WTC11 (cell line): ENCODE results near the gene NEU2. TPM values are rescaled to one million over a fixed set of nuclear protein-coding genes. Genes with fewer than 3 reads are reported as not detected.

Experiments used
- ATAC-seq: fragments of 200-7000 bp; cut with Tn5 transposase; 2 replicates; pipeline ENCODE4 v1.10.0; 2021; ENCODE audit warnings: mild to moderate bottlenecking, moderate library complexity
- CTCF ChIA-PET: fragments of 300-600 bp; sonication (Branson Sonifier 250); formaldehyde crosslinking; loops from one replicate; lab custom pipeline; 2021; ENCODE audit warnings: antibody characterized with exemption; lab: Charles Lee
- POLR2A ChIA-PET: fragments of 350-600 bp; sonication (Branson Sonifier 250); formaldehyde crosslinking; loops from one replicate; lab custom pipeline; 2021; ENCODE audit warnings: antibody characterized with exemption; lab: Charles Lee
- DNase-seq: peaks from one replicate; pipeline ENCODE4 v3.0.0; 2021; ENCODE audit warnings: low spot score
- H3K27ac Mint-ChIP-seq: 2 replicates; pipeline ENCODE4 v1.8.0; 2021; ENCODE audit warnings: mixed read lengths
- H3K27me3 Mint-ChIP-seq: 2 replicates; pipeline ENCODE4 v1.8.0; 2021; ENCODE audit warnings: low read depth, mild to moderate bottlenecking, moderate library complexity, mixed read lengths
- H3K36me3 Mint-ChIP-seq: 2 replicates; pipeline ENCODE4 v1.8.0; 2021; ENCODE audit warnings: mixed read lengths
- H3K4me1 Mint-ChIP-seq: 2 replicates; pipeline ENCODE4 v1.8.0; 2022; ENCODE audit warnings: mixed read lengths
- H3K4me3 Mint-ChIP-seq: 2 replicates; pipeline ENCODE4 v1.8.0; 2021; ENCODE audit warnings: mild to moderate bottlenecking, moderate library complexity, mixed read lengths
- H3K9me3 Mint-ChIP-seq: 2 replicates; pipeline ENCODE4 v1.8.0; 2021; ENCODE audit warnings: mixed read lengths
- CREB1 ChIP-seq: sonication (generic); formaldehyde crosslinking; IDR thresholded peaks from 2 replicates; pipeline ENCODE4 v1.8.0; 2023; ENCODE audit warnings: mild to moderate bottlenecking, missing genetic modification reagents
- NFE2L1 ChIP-seq: sonication (generic); formaldehyde crosslinking; IDR thresholded peaks from 2 replicates; pipeline ENCODE4 v1.8.1; 2023; ENCODE audit warnings: missing genetic modification reagents
- NFYB ChIP-seq: sonication (generic); formaldehyde crosslinking; conservative IDR thresholded peaks from 2 replicates; pipeline ENCODE4 v1.8.0; 2022; ENCODE audit warnings: low read depth, missing genetic modification reagents
- NR1H2 ChIP-seq: sonication (generic); formaldehyde crosslinking; IDR thresholded peaks from 2 replicates; pipeline ENCODE4 v1.9.0; 2021; ENCODE audit warnings: mild to moderate bottlenecking, moderate library complexity, missing genetic modification reagents
- NR3C1 ChIP-seq: sonication (generic); formaldehyde crosslinking; conservative IDR thresholded peaks from 2 replicates; pipeline ENCODE4 v1.8.1; 2023; ENCODE audit warnings: low read depth, mild to moderate bottlenecking, missing genetic modification reagents
- SMAD4 ChIP-seq: sonication (generic); formaldehyde crosslinking; IDR thresholded peaks from 2 replicates; pipeline ENCODE4 v1.8.0; 2022; ENCODE audit warnings: mild to moderate bottlenecking, missing genetic modification reagents
- USF2 ChIP-seq: sonication (generic); formaldehyde crosslinking; IDR thresholded peaks from 2 replicates; pipeline ENCODE4 v1.8.1; 2023; ENCODE audit warnings: mild to moderate bottlenecking, missing genetic modification reagents, moderate library complexity
- ZNF121 ChIP-seq: sonication (generic); formaldehyde crosslinking; IDR thresholded peaks from 2 replicates; pipeline ENCODE4 v1.8.0; 2023; ENCODE audit warnings: missing genetic modification reagents
- ZNF138 ChIP-seq: sonication (generic); formaldehyde crosslinking; conservative IDR thresholded peaks from 2 replicates; pipeline ENCODE4 v1.8.1; 2022; ENCODE audit warnings: mild to moderate bottlenecking, moderate library complexity, missing genetic modification reagents
- ZNF219 ChIP-seq: sonication (generic); formaldehyde crosslinking; IDR thresholded peaks from 2 replicates; pipeline ENCODE4 v1.8.0; 2023; ENCODE audit warnings: missing genetic modification reagents, mild to moderate bottlenecking, borderline replicate concordance
- total RNA-seq: library from RNA; stranded (reverse); gene quantifications from 3 replicates; pipeline ENCODE4 v1.2.3, GENCODE V29; 2021
- TF ChIP-seq, protein P1 (sequence below): sonication (generic); formaldehyde crosslinking; IDR thresholded peaks from 2 replicates; pipeline ENCODE4 v1.8.1; 2023; ENCODE audit warnings: mild to moderate bottlenecking, moderate library complexity, missing genetic modification reagents
- TF ChIP-seq, protein P2 (sequence below): fragments of 250-450 bp; sonication (Bioruptor Pico); IDR thresholded peaks from 2 replicates; pipeline ENCODE4 v2.1.2; 2022; ENCODE audit warnings: mild to moderate bottlenecking, moderate library complexity
- TF ChIP-seq, protein P3 (sequence below): sonication (generic); formaldehyde crosslinking; IDR thresholded peaks from 2 replicates; pipeline ENCODE4 v1.8.0; 2023; ENCODE audit warnings: missing genetic modification reagents
- TF ChIP-seq, protein P4 (sequence below): sonication (generic); formaldehyde crosslinking; IDR thresholded peaks from 2 replicates; pipeline ENCODE4 v1.8.0; 2023; ENCODE audit warnings: missing genetic modification reagents, mild to moderate bottlenecking, borderline replicate concordance
- TF ChIP-seq, protein P5 (sequence below): sonication (generic); formaldehyde crosslinking; IDR thresholded peaks from 2 replicates; pipeline ENCODE4 v1.8.1; 2023; ENCODE audit warnings: mild to moderate bottlenecking, missing genetic modification reagents
- TF ChIP-seq, protein P6 (sequence below): sonication (generic); formaldehyde crosslinking; IDR thresholded peaks from 2 replicates; pipeline ENCODE4 v1.8.1; 2022; ENCODE audit warnings: low read depth, mild to moderate bottlenecking, moderate library complexity, missing genetic modification reagents, borderline replicate concordance
- TF ChIP-seq, protein P7 (sequence below): sonication (generic); formaldehyde crosslinking; IDR thresholded peaks from 2 replicates; pipeline ENCODE4 v1.8.1; 2023; ENCODE audit warnings: mild to moderate bottlenecking, missing genetic modification reagents
- TF ChIP-seq, protein P8 (sequence below): sonication (generic); formaldehyde crosslinking; IDR thresholded peaks from 2 replicates; pipeline ENCODE4 v1.8.1; 2022; ENCODE audit warnings: low read depth, missing genetic modification reagents, borderline replicate concordance
- TF ChIP-seq, protein P9 (sequence below): sonication (generic); formaldehyde crosslinking; IDR thresholded peaks from 2 replicates; pipeline ENCODE4 v1.8.0; 2022; ENCODE audit warnings: mild to moderate bottlenecking, missing genetic modification reagents

The NEU2 gene
- total RNA-seq, 1 experiment from 2014 or later, result not detected

- no peaks in the 10 kb centered on the region for H3K9me3 Mint-ChIP-seq
- H3K4me1 Mint-ChIP-seq, result peaks cover 16% of the 10 kb centered on the region
- ATAC-seq (no peak), DNase-seq (no peak)
- POLR2A ChIA-PET, result no interaction called here
- H3K27me3 Mint-ChIP-seq, result no peaks in the 10 kb centered on the region
- TF ChIP-seq, protein P1, sequence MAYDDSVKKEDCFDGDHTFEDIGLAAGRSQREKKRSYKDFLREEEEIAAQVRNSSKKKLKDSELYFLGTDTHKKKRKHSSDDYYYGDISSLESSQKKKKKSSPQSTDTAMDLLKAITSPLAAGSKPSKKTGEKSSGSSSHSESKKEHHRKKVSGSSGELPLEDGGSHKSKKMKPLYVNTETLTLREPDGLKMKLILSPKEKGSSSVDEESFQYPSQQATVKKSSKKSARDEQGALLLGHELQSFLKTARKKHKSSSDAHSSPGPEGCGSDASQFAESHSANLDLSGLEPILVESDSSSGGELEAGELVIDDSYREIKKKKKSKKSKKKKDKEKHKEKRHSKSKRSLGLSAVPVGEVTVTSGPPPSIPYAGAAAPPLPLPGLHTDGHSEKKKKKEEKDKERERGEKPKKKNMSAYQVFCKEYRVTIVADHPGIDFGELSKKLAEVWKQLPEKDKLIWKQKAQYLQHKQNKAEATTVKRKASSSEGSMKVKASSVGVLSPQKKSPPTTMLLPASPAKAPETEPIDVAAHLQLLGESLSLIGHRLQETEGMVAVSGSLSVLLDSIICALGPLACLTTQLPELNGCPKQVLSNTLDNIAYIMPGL, result no peak
- TF ChIP-seq, protein P2, sequence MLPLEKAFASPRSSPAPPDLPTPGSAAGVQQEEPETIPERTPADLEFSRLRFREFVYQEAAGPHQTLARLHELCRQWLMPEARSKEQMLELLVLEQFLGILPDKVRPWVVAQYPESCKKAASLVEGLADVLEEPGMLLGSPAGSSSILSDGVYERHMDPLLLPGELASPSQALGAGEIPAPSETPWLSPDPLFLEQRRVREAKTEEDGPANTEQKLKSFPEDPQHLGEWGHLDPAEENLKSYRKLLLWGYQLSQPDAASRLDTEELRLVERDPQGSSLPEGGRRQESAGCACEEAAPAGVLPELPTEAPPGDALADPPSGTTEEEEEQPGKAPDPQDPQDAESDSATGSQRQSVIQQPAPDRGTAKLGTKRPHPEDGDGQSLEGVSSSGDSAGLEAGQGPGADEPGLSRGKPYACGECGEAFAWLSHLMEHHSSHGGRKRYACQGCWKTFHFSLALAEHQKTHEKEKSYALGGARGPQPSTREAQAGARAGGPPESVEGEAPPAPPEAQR, result no peak
- TF ChIP-seq, protein P3, sequence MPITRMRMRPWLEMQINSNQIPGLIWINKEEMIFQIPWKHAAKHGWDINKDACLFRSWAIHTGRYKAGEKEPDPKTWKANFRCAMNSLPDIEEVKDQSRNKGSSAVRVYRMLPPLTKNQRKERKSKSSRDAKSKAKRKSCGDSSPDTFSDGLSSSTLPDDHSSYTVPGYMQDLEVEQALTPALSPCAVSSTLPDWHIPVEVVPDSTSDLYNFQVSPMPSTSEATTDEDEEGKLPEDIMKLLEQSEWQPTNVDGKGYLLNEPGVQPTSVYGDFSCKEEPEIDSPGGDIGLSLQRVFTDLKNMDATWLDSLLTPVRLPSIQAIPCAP, result no peak
- TF ChIP-seq NFE2L1 (CRISPR knock-in tag) (no peak), NFYB (CRISPR knock-in tag) (no peak), SMAD4 (CRISPR knock-in tag) (no peak), NR3C1 (CRISPR knock-in tag) (no peak)
- TF ChIP-seq, protein P4, sequence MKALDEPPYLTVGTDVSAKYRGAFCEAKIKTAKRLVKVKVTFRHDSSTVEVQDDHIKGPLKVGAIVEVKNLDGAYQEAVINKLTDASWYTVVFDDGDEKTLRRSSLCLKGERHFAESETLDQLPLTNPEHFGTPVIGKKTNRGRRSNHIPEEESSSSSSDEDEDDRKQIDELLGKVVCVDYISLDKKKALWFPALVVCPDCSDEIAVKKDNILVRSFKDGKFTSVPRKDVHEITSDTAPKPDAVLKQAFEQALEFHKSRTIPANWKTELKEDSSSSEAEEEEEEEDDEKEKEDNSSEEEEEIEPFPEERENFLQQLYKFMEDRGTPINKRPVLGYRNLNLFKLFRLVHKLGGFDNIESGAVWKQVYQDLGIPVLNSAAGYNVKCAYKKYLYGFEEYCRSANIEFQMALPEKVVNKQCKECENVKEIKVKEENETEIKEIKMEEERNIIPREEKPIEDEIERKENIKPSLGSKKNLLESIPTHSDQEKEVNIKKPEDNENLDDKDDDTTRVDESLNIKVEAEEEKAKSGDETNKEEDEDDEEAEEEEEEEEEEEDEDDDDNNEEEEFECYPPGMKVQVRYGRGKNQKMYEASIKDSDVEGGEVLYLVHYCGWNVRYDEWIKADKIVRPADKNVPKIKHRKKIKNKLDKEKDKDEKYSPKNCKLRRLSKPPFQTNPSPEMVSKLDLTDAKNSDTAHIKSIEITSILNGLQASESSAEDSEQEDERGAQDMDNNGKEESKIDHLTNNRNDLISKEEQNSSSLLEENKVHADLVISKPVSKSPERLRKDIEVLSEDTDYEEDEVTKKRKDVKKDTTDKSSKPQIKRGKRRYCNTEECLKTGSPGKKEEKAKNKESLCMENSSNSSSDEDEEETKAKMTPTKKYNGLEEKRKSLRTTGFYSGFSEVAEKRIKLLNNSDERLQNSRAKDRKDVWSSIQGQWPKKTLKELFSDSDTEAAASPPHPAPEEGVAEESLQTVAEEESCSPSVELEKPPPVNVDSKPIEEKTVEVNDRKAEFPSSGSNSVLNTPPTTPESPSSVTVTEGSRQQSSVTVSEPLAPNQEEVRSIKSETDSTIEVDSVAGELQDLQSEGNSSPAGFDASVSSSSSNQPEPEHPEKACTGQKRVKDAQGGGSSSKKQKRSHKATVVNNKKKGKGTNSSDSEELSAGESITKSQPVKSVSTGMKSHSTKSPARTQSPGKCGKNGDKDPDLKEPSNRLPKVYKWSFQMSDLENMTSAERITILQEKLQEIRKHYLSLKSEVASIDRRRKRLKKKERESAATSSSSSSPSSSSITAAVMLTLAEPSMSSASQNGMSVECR (CRISPR knock-in tag), result no peak
- TF ChIP-seq, protein P5, sequence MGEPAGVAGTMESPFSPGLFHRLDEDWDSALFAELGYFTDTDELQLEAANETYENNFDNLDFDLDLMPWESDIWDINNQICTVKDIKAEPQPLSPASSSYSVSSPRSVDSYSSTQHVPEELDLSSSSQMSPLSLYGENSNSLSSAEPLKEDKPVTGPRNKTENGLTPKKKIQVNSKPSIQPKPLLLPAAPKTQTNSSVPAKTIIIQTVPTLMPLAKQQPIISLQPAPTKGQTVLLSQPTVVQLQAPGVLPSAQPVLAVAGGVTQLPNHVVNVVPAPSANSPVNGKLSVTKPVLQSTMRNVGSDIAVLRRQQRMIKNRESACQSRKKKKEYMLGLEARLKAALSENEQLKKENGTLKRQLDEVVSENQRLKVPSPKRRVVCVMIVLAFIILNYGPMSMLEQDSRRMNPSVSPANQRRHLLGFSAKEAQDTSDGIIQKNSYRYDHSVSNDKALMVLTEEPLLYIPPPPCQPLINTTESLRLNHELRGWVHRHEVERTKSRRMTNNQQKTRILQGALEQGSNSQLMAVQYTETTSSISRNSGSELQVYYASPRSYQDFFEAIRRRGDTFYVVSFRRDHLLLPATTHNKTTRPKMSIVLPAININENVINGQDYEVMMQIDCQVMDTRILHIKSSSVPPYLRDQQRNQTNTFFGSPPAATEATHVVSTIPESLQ (CRISPR knock-in tag), result no peak
- TF ChIP-seq, protein P6, sequence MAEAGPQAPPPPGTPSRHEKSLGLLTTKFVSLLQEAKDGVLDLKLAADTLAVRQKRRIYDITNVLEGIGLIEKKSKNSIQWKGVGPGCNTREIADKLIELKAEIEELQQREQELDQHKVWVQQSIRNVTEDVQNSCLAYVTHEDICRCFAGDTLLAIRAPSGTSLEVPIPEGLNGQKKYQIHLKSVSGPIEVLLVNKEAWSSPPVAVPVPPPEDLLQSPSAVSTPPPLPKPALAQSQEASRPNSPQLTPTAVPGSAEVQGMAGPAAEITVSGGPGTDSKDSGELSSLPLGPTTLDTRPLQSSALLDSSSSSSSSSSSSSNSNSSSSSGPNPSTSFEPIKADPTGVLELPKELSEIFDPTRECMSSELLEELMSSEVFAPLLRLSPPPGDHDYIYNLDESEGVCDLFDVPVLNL (CRISPR knock-in tag), result no peak
- TF ChIP-seq, protein P7, sequence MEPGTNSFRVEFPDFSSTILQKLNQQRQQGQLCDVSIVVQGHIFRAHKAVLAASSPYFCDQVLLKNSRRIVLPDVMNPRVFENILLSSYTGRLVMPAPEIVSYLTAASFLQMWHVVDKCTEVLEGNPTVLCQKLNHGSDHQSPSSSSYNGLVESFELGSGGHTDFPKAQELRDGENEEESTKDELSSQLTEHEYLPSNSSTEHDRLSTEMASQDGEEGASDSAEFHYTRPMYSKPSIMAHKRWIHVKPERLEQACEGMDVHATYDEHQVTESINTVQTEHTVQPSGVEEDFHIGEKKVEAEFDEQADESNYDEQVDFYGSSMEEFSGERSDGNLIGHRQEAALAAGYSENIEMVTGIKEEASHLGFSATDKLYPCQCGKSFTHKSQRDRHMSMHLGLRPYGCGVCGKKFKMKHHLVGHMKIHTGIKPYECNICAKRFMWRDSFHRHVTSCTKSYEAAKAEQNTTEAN (CRISPR knock-in tag), result no peak
- no peak overlapping the region for H3K27ac Mint-ChIP-seq
- CTCF ChIA-PET, result no interaction called here
- H3K36me3 Mint-ChIP-seq, result no peaks in the 10 kb centered on the region
- no peak overlapping the region for H3K4me3 Mint-ChIP-seq
Measured at GRCh38 chr2:233080836-233081229, 48.4 kb downstream of the NEU2 start.

GRCh38 chr2:233081232-233081730 lies 48.8 kb downstream of the NEU2 start:
- Mint-ChIP-seq H3K36me3 (no peaks in the 10 kb centered on the region), H3K4me3 (no peak overlapping the region), H3K9me3 (no peaks in the 10 kb centered on the region), H3K27me3 (no peaks in the 10 kb centered on the region), H3K27ac (no peak overlapping the region), H3K4me1 (peaks cover 16% of the 10 kb centered on the region)
- no peak for DNase-seq
- ATAC-seq, result no peak
- POLR2A ChIA-PET, result no interaction called here
- CTCF ChIA-PET, result no interaction called here
- TF ChIP-seq ZNF219 (no peak), ZNF121 (CRISPR knock-in tag) (no peak), NR1H2 (CRISPR knock-in tag) (no peak), CREB1 (CRISPR knock-in tag) (no peak), USF2 (CRISPR knock-in tag) (no peak), ZNF138 (CRISPR knock-in tag) (no peak)
- TF ChIP-seq, protein P8, sequence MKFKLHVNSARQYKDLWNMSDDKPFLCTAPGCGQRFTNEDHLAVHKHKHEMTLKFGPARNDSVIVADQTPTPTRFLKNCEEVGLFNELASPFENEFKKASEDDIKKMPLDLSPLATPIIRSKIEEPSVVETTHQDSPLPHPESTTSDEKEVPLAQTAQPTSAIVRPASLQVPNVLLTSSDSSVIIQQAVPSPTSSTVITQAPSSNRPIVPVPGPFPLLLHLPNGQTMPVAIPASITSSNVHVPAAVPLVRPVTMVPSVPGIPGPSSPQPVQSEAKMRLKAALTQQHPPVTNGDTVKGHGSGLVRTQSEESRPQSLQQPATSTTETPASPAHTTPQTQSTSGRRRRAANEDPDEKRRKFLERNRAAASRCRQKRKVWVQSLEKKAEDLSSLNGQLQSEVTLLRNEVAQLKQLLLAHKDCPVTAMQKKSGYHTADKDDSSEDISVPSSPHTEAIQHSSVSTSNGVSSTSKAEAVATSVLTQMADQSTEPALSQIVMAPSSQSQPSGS (CRISPR knock-in tag), result no peak
- TF ChIP-seq, protein P9, sequence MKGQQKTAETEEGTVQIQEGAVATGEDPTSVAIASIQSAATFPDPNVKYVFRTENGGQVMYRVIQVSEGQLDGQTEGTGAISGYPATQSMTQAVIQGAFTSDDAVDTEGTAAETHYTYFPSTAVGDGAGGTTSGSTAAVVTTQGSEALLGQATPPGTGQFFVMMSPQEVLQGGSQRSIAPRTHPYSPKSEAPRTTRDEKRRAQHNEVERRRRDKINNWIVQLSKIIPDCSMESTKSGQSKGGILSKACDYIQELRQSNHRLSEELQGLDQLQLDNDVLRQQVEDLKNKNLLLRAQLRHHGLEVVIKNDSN (CRISPR knock-in tag), result no peak
